ENCODE results near the gene UGT1A9.

DNA sequence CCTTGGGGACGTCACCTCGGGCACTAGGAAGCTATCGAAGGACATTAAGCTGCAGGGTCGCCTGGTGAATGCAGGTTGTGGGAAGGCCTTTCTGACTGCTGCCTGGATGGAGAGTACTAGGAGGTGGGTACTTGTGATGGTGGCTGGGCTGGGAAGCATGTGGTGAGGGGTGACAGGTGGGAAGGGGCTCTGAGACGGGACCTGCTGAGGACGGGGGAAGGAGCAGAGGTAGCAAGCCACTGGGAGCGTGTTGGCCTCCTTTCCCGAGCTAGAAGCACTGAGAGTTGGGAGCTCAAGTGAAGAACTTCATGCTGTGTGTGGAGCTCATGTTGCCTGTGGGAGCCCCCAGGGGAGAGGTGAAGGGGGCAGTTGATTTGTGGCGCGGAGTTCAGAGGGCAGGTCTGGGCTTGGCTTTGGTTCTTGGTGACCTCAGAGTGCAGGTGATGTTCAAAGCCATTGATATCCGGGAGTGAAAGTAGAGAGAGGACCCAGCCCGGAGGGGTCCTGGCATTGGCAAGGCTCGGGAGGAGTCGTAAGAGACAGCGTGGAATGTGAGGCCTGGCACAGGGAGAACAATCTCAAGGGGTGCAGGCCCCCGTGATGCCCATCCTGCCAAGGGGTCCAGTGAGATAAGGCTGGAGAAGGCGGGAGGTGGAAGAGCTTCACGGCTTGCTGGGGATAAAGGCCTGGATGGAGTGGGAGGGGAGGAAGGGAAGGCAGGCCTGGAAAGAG is 119.6 kb downstream of the UGT1A9 start:
- TF ChIP-seq, protein P1, sequence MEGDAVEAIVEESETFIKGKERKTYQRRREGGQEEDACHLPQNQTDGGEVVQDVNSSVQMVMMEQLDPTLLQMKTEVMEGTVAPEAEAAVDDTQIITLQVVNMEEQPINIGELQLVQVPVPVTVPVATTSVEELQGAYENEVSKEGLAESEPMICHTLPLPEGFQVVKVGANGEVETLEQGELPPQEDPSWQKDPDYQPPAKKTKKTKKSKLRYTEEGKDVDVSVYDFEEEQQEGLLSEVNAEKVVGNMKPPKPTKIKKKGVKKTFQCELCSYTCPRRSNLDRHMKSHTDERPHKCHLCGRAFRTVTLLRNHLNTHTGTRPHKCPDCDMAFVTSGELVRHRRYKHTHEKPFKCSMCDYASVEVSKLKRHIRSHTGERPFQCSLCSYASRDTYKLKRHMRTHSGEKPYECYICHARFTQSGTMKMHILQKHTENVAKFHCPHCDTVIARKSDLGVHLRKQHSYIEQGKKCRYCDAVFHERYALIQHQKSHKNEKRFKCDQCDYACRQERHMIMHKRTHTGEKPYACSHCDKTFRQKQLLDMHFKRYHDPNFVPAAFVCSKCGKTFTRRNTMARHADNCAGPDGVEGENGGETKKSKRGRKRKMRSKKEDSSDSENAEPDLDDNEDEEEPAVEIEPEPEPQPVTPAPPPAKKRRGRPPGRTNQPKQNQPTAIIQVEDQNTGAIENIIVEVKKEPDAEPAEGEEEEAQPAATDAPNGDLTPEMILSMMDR (conservative IDR thresholded peaks at IDR 0.05; ENCODE audit: low read depth in 2 of 2): no peak
- no peak for TF ChIP-seq JUNB (IDR thresholded peaks at IDR 0.05; ENCODE audit: unreplicated experiment)
- TF ChIP-seq EZH2 (IDR thresholded peaks at IDR 0.05; ENCODE audit: low read depth, unreplicated experiment): no peak
- no peak for TF ChIP-seq POLR2AphosphoS5 (IDR thresholded peaks at IDR 0.05; ENCODE audit: low read depth)
- no peak for TF ChIP-seq CREB1 (CRISPR knock-in tag; IDR thresholded peaks at IDR 0.05; ENCODE audit: low read depth)
- TF ChIP-seq EZH2phosphoT487 (IDR thresholded peaks at IDR 0.05; ENCODE audit: unreplicated experiment): no peak
- TF ChIP-seq, protein P2, sequence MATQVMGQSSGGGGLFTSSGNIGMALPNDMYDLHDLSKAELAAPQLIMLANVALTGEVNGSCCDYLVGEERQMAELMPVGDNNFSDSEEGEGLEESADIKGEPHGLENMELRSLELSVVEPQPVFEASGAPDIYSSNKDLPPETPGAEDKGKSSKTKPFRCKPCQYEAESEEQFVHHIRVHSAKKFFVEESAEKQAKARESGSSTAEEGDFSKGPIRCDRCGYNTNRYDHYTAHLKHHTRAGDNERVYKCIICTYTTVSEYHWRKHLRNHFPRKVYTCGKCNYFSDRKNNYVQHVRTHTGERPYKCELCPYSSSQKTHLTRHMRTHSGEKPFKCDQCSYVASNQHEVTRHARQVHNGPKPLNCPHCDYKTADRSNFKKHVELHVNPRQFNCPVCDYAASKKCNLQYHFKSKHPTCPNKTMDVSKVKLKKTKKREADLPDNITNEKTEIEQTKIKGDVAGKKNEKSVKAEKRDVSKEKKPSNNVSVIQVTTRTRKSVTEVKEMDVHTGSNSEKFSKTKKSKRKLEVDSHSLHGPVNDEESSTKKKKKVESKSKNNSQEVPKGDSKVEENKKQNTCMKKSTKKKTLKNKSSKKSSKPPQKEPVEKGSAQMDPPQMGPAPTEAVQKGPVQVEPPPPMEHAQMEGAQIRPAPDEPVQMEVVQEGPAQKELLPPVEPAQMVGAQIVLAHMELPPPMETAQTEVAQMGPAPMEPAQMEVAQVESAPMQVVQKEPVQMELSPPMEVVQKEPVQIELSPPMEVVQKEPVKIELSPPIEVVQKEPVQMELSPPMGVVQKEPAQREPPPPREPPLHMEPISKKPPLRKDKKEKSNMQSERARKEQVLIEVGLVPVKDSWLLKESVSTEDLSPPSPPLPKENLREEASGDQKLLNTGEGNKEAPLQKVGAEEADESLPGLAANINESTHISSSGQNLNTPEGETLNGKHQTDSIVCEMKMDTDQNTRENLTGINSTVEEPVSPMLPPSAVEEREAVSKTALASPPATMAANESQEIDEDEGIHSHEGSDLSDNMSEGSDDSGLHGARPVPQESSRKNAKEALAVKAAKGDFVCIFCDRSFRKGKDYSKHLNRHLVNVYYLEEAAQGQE (IDR thresholded peaks at IDR 0.05; ENCODE audit: unreplicated experiment): no peak
- no peak for TF ChIP-seq ZNF462 (CRISPR knock-in tag; IDR thresholded peaks at IDR 0.05)
- TF ChIP-seq ZNF114 (CRISPR knock-in tag; IDR thresholded peaks at IDR 0.05): no peak
- TF ChIP-seq, protein P3, sequence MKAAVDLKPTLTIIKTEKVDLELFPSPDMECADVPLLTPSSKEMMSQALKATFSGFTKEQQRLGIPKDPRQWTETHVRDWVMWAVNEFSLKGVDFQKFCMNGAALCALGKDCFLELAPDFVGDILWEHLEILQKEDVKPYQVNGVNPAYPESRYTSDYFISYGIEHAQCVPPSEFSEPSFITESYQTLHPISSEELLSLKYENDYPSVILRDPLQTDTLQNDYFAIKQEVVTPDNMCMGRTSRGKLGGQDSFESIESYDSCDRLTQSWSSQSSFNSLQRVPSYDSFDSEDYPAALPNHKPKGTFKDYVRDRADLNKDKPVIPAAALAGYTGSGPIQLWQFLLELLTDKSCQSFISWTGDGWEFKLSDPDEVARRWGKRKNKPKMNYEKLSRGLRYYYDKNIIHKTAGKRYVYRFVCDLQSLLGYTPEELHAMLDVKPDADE (IDR thresholded peaks at IDR 0.05): no peak
- no peak for TF ChIP-seq STAT1 (IDR thresholded peaks at IDR 0.05; ENCODE audit: unreplicated experiment)
- TF ChIP-seq ZNF331 (CRISPR knock-in tag; IDR thresholded peaks at IDR 0.05; ENCODE audit: low read depth): no peak
- no peak for TF ChIP-seq NANOG (IDR thresholded peaks at IDR 0.05; ENCODE audit: borderline replicate concordance)

Data from GM23338 (cell line).